DMS53 (cell line): ENCODE data around the gene ANGPTL4.
"Not testable (repeated sequence)": the region's sequence is repeated elsewhere in the genome, so short reads cannot be mapped to it uniquely, and the experiment has no call there.

Experiments used
- DNase-seq: peaks from one replicate; lab custom pipeline; 2025; lab: John Stamatoyannopoulos, UW

ANGPTL4 gene

GRCh38 chr19:8389891-8390616 lies 26.1 kb downstream of the ANGPTL4 start, which contains the start of gene RAB11B:
Gene RAB11B (plus strand): TSS chr19:8390360. CDS start chr19:8390417, 57 bp downstream.
- peak; percentile 99 for DNase-seq

GRCh38 chr19:8390617-8390981 lies 26.6 kb downstream of the ANGPTL4 start:
- DNase-seq, result peak; percentile 90

- no peak for DNase-seq
These were observed 27.5 kb downstream of the ANGPTL4 start for GRCh38 chr19:8391198-8392016.

- DNase-seq, result peak; percentile 18
These were observed 28.1 kb downstream of the ANGPTL4 start for GRCh38 chr19:8392017-8392591.

GRCh38 chr19:8393192-8393870 lies 29.4 kb downstream of the ANGPTL4 start:
- no peak for DNase-seq

GRCh38 chr19:8393871-8394250 lies 29.9 kb downstream of the ANGPTL4 start:
- no peak for DNase-seq

- no peak for DNase-seq
These were observed 31.7 kb downstream of the ANGPTL4 start for GRCh38 chr19:8395621-8396082.

- no peak for DNase-seq
These were observed 32.2 kb downstream of the ANGPTL4 start for GRCh38 chr19:8396185-8396562.

GRCh38 chr19:8396563-8397203 lies 32.7 kb downstream of the ANGPTL4 start:
- peak; percentile 51 for DNase-seq

- DNase-seq, result no peak
These were observed 33.3 kb downstream of the ANGPTL4 start for GRCh38 chr19:8397271-8397670.

- no peak for DNase-seq
These were observed 33.9 kb downstream of the ANGPTL4 start for GRCh38 chr19:8397746-8398310.

- no peak for DNase-seq
These were observed 34.4 kb downstream of the ANGPTL4 start for GRCh38 chr19:8398311-8398771.

- no peak for DNase-seq
These were observed 35.8 kb downstream of the ANGPTL4 start for GRCh38 chr19:8399681-8400188.

- no peak for DNase-seq
These were observed 38.0 kb downstream of the ANGPTL4 start for GRCh38 chr19:8401981-8402411.

GRCh38 chr19:8403098-8403819 lies 39.3 kb downstream of the ANGPTL4 start:
- DNase-seq, result no peak

GRCh38 chr19:8403820-8404109 lies 39.8 kb downstream of the ANGPTL4 start:
- no peak for DNase-seq

GRCh38 chr19:8404391-8405151 lies 40.6 kb downstream of the ANGPTL4 start:
- DNase-seq, result no peak

- not testable (repeated sequence) for DNase-seq
These were observed 46.8 kb downstream of the ANGPTL4 start for GRCh38 chr19:8410718-8411117.

GRCh38 chr19:8412783-8413628 lies 49.1 kb downstream of the ANGPTL4 start, which contains the start of gene MARCHF2:
Gene MARCHF2 (plus strand): TSS chr19:8413305. CDS start chr19:8421841, 8,536 bp downstream.
- peak; percentile 97 for DNase-seq
